Sigmoid colon (tissue), 4 donors: ENCODE data around the gene CEMIP.

Experiments
- EP300 ChIP-seq, 4 donors: sonication (generic); formaldehyde crosslinking; IDR thresholded peaks; one replicate each; pipeline ENCODE4 v1.6.1; 2017; ENCODE audit warnings: antibody characterized with exemption in 4 of 4
- TF ChIP-seq, protein P1 (sequence below), 4 experiments: fragments of 450-650 bp in 3 of 4; fragments of 200-600 bp in 1 of 4; IDR thresholded peaks; one replicate each; pipeline ENCODE4 v1.5.1; 2016 to 2019; ENCODE audit warnings: antibody characterized with exemption in 4 of 4, mild to moderate bottlenecking in 3 of 4, moderate library complexity in 2 of 4

DNA sequence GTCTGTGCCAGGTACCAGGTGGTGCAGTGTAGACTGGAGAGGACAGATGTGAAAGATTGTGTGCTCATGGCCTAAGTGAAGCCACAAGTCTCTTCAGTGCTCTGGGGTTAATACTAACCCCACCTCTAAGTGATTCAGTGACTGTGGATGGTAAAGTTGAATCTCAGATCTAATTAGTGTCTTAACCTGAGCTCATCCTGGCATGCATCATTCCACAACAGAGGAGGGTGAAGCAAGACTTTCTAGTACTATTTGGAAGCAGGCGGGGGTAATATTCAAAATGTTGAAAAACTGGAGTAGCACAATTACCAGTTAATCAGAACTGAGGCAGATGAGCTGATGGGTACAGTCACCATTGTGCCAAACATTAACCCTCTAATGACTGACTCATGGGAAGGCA, 213.3 kb downstream of the CEMIP start:
- TF ChIP-seq, protein P1, sequence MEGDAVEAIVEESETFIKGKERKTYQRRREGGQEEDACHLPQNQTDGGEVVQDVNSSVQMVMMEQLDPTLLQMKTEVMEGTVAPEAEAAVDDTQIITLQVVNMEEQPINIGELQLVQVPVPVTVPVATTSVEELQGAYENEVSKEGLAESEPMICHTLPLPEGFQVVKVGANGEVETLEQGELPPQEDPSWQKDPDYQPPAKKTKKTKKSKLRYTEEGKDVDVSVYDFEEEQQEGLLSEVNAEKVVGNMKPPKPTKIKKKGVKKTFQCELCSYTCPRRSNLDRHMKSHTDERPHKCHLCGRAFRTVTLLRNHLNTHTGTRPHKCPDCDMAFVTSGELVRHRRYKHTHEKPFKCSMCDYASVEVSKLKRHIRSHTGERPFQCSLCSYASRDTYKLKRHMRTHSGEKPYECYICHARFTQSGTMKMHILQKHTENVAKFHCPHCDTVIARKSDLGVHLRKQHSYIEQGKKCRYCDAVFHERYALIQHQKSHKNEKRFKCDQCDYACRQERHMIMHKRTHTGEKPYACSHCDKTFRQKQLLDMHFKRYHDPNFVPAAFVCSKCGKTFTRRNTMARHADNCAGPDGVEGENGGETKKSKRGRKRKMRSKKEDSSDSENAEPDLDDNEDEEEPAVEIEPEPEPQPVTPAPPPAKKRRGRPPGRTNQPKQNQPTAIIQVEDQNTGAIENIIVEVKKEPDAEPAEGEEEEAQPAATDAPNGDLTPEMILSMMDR (IDR thresholded peaks at IDR 0.05): no peak
- no peak for TF ChIP-seq EP300 (IDR thresholded peaks at IDR 0.05)
